Suprapubic skin (tissue), 4 donors: ENCODE measurements around the gene IL31. TPM values are rescaled to one million over a fixed set of nuclear protein-coding genes. Genes with fewer than 3 reads are reported as not detected.
"Not testable (repeated sequence)": the region's sequence is repeated elsewhere in the genome, so short reads cannot be mapped to it uniquely, and the experiment has no call there.

ENCODE experiments used
- DNase-seq, 2 donors: peaks; one replicate each; pipeline ENCODE4 v3.0.0-alpha.2; 2019; ENCODE audit warnings: low spot score in 2 of 2
- H3K27ac ChIP-seq: fragments of 200-600 bp; sonication (generic); one replicate; pipeline ENCODE4 v1.5.1; 2019
- H3K27me3 ChIP-seq: fragments of 200-600 bp; sonication (generic); one replicate; pipeline ENCODE4 v1.5.1; 2019
- H3K36me3 ChIP-seq: fragments of 200-600 bp; sonication (generic); one replicate; pipeline ENCODE4 v1.5.1; 2019
- H3K4me1 ChIP-seq: fragments of 200-600 bp; sonication (generic); one replicate; pipeline ENCODE4 v1.5.1; 2019
- H3K4me3 ChIP-seq: fragments of 200-600 bp; sonication (generic); one replicate; pipeline ENCODE4 v1.5.1; 2019; ENCODE audit warnings: mild to moderate bottlenecking
- H3K9me3 ChIP-seq: fragments of 200-600 bp; sonication (generic); one replicate; pipeline ENCODE4 v1.5.1; 2019
- CTCF ChIP-seq, 2 donors: fragments of 200-600 bp in 1 of 2; fragments of 450-650 bp in 1 of 2; sonication (generic) in 1 of 2; IDR thresholded peaks; one replicate each; pipeline ENCODE4 v1.5.1; 2016 to 2019; ENCODE audit warnings: antibody characterized with exemption in 2 of 2, mild to moderate bottlenecking in 1 of 2, moderate library complexity in 1 of 2
- EP300 ChIP-seq: sonication (generic); formaldehyde crosslinking; IDR thresholded peaks from one replicate; pipeline ENCODE4 v1.6.1; 2017; ENCODE audit warnings: antibody characterized with exemption
- POLR2A ChIP-seq, 2 donors: fragments of 450-650 bp; IDR thresholded peaks; one replicate each; pipeline ENCODE4 v1.6.1; 2017; ENCODE audit warnings: antibody characterized with exemption in 2 of 2, mild to moderate bottlenecking in 2 of 2, moderate library complexity in 2 of 2
- POLR2AphosphoS5 ChIP-seq, 3 donors: sonication (generic); formaldehyde crosslinking; IDR thresholded peaks; one replicate each; pipeline ENCODE4 v1.6.1; 2017; ENCODE audit warnings: antibody characterized with exemption in 3 of 3
- WGBS: methylation state at CpG from one replicate; pipeline ENCODE4 v1.1.5; 2018; 5-methylcytosine and 5-hydroxymethylcytosine counted together
- total RNA-seq, 4 donors: library from RNA; depleted of rRNA; stranded (reverse); fragments of >200 nt; gene quantifications; one replicate each; pipeline ENCODE4 v1.1.0, GENCODE V29; 2016

The IL31 gene
- total RNA-seq, 4 donors from 2014 or later, result not detected

DNA sequence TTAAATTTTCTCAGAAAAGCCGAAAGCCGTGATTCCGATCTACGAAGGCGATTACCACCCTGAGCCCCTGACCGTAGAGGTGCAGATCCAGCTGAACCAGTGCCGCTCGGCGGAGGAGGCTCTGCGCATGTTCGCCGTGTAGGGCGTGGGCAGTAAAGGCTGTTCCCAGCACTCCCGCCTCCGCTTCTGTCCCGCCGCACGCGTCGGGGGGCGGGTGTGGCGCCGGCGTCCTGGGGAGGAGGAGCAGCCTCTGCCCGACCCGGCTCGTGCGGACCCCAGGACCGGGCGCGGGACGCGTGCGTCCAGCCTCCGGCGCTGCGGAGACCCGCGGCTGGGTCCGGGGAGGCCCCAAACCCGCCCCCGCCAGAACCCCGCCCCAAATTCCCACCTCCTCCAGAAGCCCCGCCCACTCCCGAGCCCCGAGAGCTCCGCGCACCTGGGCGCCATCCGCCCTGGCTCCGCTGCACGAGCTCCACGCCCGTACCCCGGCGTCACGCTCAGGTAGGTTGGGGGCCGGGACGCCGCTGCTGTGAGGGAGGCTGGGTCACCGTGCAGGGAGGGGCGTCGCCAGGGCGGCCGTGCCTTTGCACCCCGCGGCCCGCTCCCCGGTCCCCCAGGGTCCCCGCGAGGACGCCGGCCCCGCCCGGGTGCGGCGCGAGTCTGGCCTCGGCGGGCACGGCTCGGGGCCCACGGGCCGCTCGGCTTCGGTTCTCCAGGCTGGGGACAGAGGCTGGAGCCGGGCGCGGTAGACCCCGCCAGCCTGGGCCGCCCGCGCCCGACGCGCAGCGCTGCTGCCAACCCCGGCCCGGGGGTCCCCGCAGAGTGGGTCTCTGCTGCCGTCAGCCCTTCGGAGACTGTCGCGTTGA is 29.5 kb upstream of the IL31 start, which contains the start of gene B3GNT4:
TSS of gene B3GNT4 (plus strand) at position 409 of the 866 bp plus-strand sequence. CDS start 910 bp downstream, outside the sequence.
- no peaks in the 10 kb centered on the region for H3K9me3 ChIP-seq
- no peak within 1 kb of the TSS for H3K27ac ChIP-seq
- TF ChIP-seq POLR2AphosphoS5 (IDR thresholded peaks at IDR 0.05) (no peak), POLR2A (IDR thresholded peaks at IDR 0.05) (no peak), CTCF (IDR thresholded peaks at IDR 0.05) (no peak), EP300 (no peak)
- under 1% methylated on average over 24 of the region's 104 CpGs for WGBS
- peaks cover 25% of the 10 kb centered on the region for H3K4me1 ChIP-seq
- peaks cover 31% of the 10 kb centered on the region for H3K27me3 ChIP-seq
- peak in 1 of 2 donors; percentile 83 for DNase-seq
- peak within 1 kb of the TSS; percentile 63 for H3K4me3 ChIP-seq
- H3K36me3 ChIP-seq, result peaks cover 18% of the 10 kb centered on the region

- H3K9me3 ChIP-seq, DNase-seq, H3K27ac ChIP-seq: not testable (repeated sequence)
- peaks cover 35% of the 10 kb centered on the region for H3K27me3 ChIP-seq
- 63% methylated on average over 19 of the region's 19 CpGs for WGBS
- peaks cover 25% of the 10 kb centered on the region for H3K4me1 ChIP-seq
- H3K36me3 ChIP-seq, result peaks cover 10% of the 10 kb centered on the region
- peak overlapping the region; percentile 63 for H3K4me3 ChIP-seq
These were observed 28.8 kb upstream of the IL31 start for GRCh38 chr12:122202811-122203210.

DNA sequence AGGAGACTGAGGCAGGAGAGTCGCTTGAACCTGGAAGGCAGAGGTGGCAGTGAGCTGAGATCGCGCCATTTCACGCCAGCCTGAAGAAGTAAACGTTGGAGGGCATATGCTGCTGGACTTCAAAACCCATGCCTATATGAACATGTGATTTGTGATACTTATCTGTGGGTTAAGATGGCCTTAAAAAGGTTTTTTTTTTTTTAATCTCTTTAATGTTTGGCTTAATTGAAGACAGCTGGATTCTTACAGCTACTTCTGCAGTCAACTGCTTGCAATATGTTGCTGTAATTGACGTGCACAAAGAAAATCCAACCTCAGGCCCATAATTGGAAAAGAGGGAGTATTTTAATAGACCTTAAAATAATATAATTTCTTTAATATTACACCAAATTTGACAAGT is 28.0 kb upstream of the IL31 start:
- no peaks in the 10 kb centered on the region for H3K9me3 ChIP-seq
- no peak overlapping the region for H3K27ac ChIP-seq
- DNase-seq, result no peak
- peaks cover 25% of the 10 kb centered on the region for H3K4me1 ChIP-seq
- no peak overlapping the region for H3K4me3 ChIP-seq
- TF ChIP-seq EP300 (no peak), POLR2A (IDR thresholded peaks at IDR 0.05) (no peak), CTCF (IDR thresholded peaks at IDR 0.05) (no peak), POLR2AphosphoS5 (IDR thresholded peaks at IDR 0.05) (no peak)
- H3K27me3 ChIP-seq, result peaks cover 42% of the 10 kb centered on the region
- 94% methylated on average over 5 of the region's 6 CpGs for WGBS
- peaks cover 2% of the 10 kb centered on the region for H3K36me3 ChIP-seq

DNA sequence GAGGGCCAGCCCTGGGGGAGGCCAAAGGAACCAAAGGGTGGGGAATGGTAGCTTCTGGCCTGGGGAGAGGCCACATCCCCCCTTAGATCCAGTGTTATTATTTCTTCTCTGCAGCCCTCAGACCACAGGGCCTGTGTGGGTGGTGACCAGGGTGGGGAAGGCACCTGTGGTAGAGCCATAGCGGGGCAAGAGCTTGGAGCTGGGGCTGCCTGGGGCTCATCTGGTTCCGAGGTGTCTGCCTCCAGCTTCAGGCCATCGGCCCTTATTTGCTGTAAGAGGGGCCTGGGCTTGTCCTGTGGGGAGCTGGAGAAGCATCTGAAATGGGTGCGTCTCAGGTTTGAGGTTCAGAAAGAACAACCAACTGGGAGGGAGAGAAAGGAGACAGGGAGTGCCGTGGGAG is 27.4 kb upstream of the IL31 start:
- no peak overlapping the region for H3K27ac ChIP-seq
- H3K4me3 ChIP-seq, result no peak overlapping the region
- peaks cover 44% of the 10 kb centered on the region for H3K27me3 ChIP-seq
- no peaks in the 10 kb centered on the region for H3K36me3 ChIP-seq
- 79% methylated on average over 5 of the region's 5 CpGs for WGBS
- DNase-seq, result no peak
- peaks cover 25% of the 10 kb centered on the region for H3K4me1 ChIP-seq
- no peaks in the 10 kb centered on the region for H3K9me3 ChIP-seq
- TF ChIP-seq POLR2AphosphoS5 (IDR thresholded peaks at IDR 0.05), result no peak
- no peak for TF ChIP-seq POLR2A (IDR thresholded peaks at IDR 0.05)
- no peak for TF ChIP-seq CTCF (IDR thresholded peaks at IDR 0.05)
- TF ChIP-seq EP300, result no peak

DNA sequence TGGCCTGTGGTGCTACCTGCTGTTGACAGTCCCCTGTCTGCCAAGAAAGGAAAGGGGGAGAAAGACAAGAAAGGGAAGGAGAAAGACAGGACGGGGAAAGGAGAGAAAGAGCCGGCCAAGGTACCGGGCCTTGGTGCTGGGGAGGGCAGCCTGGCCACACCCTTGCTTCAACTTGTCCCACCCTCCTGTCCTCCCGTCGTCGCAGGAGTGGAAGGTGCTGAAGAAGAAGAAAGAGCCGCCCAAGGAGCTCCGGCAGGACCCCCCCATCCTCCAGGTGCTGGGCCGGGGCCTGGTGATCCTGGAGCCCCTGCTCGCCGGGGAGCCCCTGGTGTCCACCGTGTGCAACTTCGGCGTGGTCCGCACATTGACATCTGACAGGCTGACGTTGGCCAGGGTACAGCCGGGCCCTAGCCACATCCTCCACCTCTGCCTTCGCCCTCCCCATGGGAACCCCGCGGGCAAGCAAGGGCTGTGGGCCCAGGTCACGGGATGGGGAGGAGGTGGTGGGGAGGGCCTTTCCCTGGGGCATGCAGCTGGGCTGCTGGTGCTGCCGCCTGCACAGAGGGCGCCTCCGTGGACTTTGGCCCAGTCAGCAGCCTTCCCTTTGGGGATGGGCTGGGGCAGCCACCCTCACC is 26.6 kb upstream of the IL31 start:
- no peak overlapping the region for H3K27ac ChIP-seq
- no peak for TF ChIP-seq POLR2A (IDR thresholded peaks at IDR 0.05)
- TF ChIP-seq CTCF (IDR thresholded peaks at IDR 0.05), result no peak
- TF ChIP-seq EP300, result no peak
- TF ChIP-seq POLR2AphosphoS5 (IDR thresholded peaks at IDR 0.05), result no peak
- WGBS, result 76% methylated on average over 23 of the region's 24 CpGs
- no peaks in the 10 kb centered on the region for H3K9me3 ChIP-seq
- no peak for DNase-seq
- H3K4me1 ChIP-seq, result peaks cover 25% of the 10 kb centered on the region
- H3K4me3 ChIP-seq, result no peak overlapping the region
- H3K27me3 ChIP-seq, result peaks cover 44% of the 10 kb centered on the region
- no peaks in the 10 kb centered on the region for H3K36me3 ChIP-seq
